HUDEP-2 (cell line): Measurements from ENCODE around the gene PXDN.
"Not testable (repeated sequence)": the region's sequence is repeated elsewhere in the genome, so short reads cannot be mapped to it uniquely, and the experiment has no call there.

Experiments
- DNase-seq, 76 experiments: peaks; one replicate each; lab custom pipeline; 2025; ENCODE audit not compliant: unreplicated experiment in 76 of 76; lab: John Stamatoyannopoulos, UW

The PXDN gene

DNA sequence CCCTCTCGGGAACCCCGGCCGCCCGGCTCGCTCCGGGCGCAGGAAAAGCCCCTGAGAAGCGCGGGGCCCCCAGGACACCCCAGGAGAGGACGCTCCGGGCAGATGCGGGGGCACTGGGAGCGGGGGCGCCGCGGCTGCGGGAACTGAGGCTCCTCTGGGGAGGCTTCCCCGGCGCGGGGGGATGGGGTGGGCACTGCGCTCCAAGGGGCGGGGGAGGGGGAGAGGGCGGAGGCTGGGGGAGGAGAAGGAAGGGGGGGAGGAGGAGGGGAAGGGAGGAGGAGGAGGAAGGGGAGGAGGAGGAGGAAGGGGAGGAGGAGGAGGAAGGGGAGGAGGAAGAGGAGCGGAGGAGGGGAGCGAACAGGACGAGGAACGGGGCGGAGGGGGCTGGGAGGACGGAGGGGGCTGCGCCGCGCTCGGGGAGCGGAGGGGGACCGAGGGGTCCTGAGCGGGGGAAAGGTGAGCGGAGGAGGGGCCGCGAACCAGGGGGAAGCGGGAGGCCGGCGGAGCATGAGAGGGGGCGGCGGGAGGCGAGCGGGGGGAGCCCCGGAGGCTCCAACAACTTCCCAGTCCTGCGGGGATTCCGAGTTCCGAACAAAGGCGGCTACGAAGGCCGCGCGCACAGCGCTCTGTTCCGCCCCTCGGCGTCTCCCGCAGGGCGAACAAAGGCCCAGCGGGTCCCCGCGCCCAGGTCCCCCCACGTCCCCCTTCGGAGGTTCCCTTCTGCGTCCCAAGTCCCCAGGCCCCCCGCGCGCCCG lies 742 bp downstream of the PXDN start:
- no peak for DNase-seq

GRCh38 chr2:1742681-1743395 lies 1.5 kb downstream of the PXDN start:
- no peak for DNase-seq

DNA sequence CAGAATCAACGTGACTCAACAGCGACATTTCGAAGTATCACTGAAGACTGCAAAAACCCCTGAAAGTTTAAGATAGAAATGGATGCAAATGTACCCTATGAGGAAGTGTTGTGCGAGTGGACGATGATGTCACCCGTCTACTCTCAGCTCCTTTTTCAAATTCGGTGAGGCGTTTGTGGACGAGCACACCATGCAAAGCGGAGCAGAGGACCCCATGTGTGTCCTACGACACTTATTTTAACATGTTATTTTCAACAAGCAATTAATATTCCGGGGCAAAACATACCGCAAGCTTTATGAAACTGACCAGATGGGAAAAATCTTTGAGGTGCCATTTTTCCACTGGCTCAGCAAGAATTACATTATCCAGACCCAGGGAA lies 2.0 kb downstream of the PXDN start:
- no peak for DNase-seq

- no peak for DNase-seq
Observed at GRCh38 chr2:1741851-1742250, 2.5 kb downstream of the PXDN start.

- no peak for DNase-seq
Observed at GRCh38 chr2:1740716-1741589, 3.4 kb downstream of the PXDN start.

- DNase-seq = no peak
Observed at GRCh38 chr2:1739961-1740715, 4.2 kb downstream of the PXDN start.

GRCh38 chr2:1739322-1739957 lies 4.9 kb downstream of the PXDN start:
- no peak for DNase-seq

DNA sequence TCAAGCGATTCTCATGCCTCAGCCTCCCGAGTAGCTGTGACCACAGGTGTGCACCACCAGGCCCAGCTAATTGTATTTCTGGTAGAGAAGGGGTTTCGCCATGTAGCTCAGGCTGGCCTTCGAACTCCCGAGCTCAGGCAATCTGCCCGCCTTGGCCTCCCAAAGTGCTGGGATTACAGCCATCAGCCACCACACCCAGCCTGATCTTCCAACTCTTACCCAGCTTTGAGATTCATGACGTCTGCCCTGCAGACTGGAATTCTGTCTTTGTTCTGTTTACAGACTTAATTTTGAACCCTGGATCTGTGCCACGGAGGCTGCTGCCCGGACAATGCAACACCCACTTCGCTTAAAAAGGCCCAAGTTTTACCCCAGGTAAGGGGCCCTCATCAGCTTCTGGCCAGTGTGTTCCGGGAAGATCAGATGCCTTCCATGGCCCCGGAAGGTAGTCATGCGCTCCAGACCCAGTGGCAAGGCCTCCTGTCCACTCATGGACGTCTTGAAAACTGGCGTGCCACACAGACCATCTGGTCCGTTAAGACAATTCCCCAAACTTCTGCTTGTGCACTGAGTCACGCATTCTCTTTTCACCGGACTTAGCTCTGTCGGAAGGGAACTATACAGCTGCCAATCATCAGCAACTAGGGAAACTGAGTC lies 5.5 kb downstream of the PXDN start:
- no peak for DNase-seq

- DNase-seq = no peak
Observed at GRCh38 chr2:1738163-1738562, 6.2 kb downstream of the PXDN start.

- DNase-seq = no peak
Observed at GRCh38 chr2:1736997-1737480, 7.3 kb downstream of the PXDN start.

GRCh38 chr2:1736045-1736444 lies 8.3 kb downstream of the PXDN start:
- DNase-seq = no peak

- not testable (repeated sequence) for DNase-seq
Observed at GRCh38 chr2:1733298-1733697, 11.0 kb downstream of the PXDN start.

- no peak for DNase-seq
Observed at GRCh38 chr2:1731963-1732768, 12.1 kb downstream of the PXDN start.

GRCh38 chr2:1731447-1731962 lies 12.8 kb downstream of the PXDN start:
- no peak for DNase-seq

GRCh38 chr2:1730015-1730927 lies 14.0 kb downstream of the PXDN start:
- DNase-seq = no peak

DNA sequence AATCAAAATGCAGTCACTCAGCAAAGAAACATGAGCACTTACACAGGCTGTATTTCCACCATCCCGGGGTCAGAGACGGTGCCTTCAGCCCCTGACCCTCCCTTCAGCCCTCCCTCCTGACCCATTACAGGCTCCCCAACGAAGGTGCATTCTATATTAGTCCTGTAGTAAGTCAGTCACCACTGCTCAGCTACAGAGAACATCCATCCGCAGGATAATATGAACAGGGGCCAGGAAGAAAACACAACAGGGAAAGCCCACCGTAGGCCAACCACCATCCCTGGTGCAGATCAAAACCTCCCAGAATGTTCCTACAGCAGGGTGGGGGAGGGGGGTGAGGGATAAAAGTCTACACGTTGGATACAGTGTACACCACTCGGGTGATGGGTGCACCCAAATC lies 15.1 kb downstream of the PXDN start:
- DNase-seq = no peak

DNA sequence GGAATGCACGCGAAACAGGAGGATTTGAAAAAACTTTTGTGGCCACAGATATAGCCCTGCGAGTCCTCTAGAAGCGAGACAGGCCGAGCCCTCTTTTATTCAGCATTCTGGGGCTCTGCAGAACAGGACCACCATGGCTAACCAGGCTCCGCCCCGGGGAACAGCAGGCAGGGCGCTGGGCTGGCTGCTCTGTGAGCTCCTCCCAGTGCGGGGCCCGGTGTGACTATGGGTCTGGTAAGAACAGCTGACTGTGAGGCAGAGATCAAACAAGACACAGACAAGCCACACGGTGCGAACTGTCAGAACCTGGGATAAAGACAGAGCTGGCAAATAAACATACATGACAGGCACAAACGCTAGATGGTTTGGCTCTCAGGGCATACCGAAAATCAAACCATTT lies 15.5 kb downstream of the PXDN start:
- no peak for DNase-seq
